Measurements from ENCODE around the gene SPIN1. TPM values are rescaled to one million over a fixed set of nuclear protein-coding genes. Genes with fewer than 3 reads are reported as not detected.

The SPIN1 gene
- total and polyA plus RNA-seq, 7 donors, result 2.5 to 17.2 (median 7.9) TPM

GRCh38 chr9:88438811-88439210 lies 50.6 kb downstream of the SPIN1 start:
- no peak for ATAC-seq
- Histone ChIP-seq H3K27ac (no peak overlapping the region), H3K4me1 (no peaks in the 10 kb centered on the region), H3K4me3 (no peak overlapping the region), H3K9me3 (no peaks in the 10 kb centered on the region), H3K27me3 (ENCODE audit: insufficient read depth in 3 of 3, low read length in 2 of 3) (no peaks in the 10 kb centered on the region), H3K36me3 (ENCODE audit: insufficient read depth in 1 of 2, low read depth in 1 of 2) (peaks cover 0 to 3% of the 10 kb centered on the region in 2 donors)
- no peak for DNase-seq
- TF ChIP-seq, protein P1, sequence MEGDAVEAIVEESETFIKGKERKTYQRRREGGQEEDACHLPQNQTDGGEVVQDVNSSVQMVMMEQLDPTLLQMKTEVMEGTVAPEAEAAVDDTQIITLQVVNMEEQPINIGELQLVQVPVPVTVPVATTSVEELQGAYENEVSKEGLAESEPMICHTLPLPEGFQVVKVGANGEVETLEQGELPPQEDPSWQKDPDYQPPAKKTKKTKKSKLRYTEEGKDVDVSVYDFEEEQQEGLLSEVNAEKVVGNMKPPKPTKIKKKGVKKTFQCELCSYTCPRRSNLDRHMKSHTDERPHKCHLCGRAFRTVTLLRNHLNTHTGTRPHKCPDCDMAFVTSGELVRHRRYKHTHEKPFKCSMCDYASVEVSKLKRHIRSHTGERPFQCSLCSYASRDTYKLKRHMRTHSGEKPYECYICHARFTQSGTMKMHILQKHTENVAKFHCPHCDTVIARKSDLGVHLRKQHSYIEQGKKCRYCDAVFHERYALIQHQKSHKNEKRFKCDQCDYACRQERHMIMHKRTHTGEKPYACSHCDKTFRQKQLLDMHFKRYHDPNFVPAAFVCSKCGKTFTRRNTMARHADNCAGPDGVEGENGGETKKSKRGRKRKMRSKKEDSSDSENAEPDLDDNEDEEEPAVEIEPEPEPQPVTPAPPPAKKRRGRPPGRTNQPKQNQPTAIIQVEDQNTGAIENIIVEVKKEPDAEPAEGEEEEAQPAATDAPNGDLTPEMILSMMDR (IDR thresholded peaks at IDR 0.05), result no peak
- intact Hi-C loops (cut with DNase I), result no loop called here
- 92 to 97% (median 97%) methylated on average over 3 of the region's 3 CpGs for WGBS, 3 donors

- WGBS, 3 donors, result 95 to 99% (median 98%) methylated on average over 15 of the region's 15 CpGs
- intact Hi-C loops (cut with DNase I), result no loop called here
- no peak for ATAC-seq
Measured at GRCh38 chr9:88441301-88442007, 53.2 kb downstream of the SPIN1 start.

DNA sequence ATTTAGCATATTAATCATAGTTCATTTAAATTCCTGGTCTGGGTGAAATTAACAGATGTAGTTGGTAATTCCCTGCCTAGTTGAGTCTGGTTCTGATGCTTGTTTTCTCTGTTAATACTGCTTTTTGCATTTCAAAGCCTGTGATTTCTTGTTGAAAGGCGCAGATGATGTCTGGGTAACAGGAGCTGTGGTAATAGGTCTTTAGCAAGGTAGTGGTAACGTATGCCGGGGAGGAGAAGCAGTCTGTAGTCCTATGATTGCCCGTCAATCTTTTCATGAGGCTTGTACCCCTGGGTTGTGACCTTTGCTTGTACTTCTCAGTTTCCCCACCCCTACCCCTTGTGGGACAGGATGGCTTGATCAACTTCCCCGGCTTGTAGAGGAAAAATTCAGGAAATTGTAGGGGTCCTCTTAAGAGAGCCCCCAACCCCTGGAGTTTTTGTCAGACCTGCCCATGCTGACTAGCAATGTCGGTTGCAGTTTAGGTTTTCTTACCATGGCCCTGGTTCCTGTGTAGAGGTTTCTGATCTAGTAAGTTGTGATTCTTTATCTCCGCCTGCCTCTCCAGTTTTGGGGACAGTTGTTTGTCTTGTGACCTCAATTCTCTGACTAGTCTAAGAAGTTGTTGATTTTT lies 55.4 kb downstream of the SPIN1 start:
- intact Hi-C loops (cut with DNase I), result no loop called here
- ATAC-seq, result no peak
- no peak overlapping the region for H3K27ac ChIP-seq
- DNase-seq, result no peak
- WGBS, 3 donors, result 90% methylated on average over 7 of the region's 7 CpGs
- H3K4me1 ChIP-seq, result no peaks in the 10 kb centered on the region
- no peak overlapping the region for H3K4me3 ChIP-seq
- TF ChIP-seq, protein P1 (IDR thresholded peaks at IDR 0.05), result no peak
- H3K27me3 ChIP-seq (ENCODE audit: insufficient read depth in 3 of 3, low read length in 2 of 3), result no peaks in the 10 kb centered on the region
- H3K9me3 ChIP-seq, result no peaks in the 10 kb centered on the region
- H3K36me3 ChIP-seq (ENCODE audit: insufficient read depth in 1 of 2, low read depth in 1 of 2), result no peaks in the 10 kb centered on the region

More at GRCh38 chr9:88441301-88442007, 53.2 kb downstream of the SPIN1 start:
- peaks cover 0 to under 1% of the 10 kb centered on the region in 2 donors for H3K36me3 ChIP-seq (ENCODE audit: insufficient read depth in 1 of 2, low read depth in 1 of 2)
- H3K9me3 ChIP-seq, result no peaks in the 10 kb centered on the region
- H3K27ac ChIP-seq, result no peak overlapping the region
- TF ChIP-seq, protein P1 (IDR thresholded peaks at IDR 0.05), result no peak
- H3K4me3 ChIP-seq, result no peak overlapping the region
- no peaks in the 10 kb centered on the region for H3K27me3 ChIP-seq (ENCODE audit: insufficient read depth in 3 of 3, low read length in 2 of 3)
- DNase-seq, result no peak
- no peaks in the 10 kb centered on the region for H3K4me1 ChIP-seq

DNA sequence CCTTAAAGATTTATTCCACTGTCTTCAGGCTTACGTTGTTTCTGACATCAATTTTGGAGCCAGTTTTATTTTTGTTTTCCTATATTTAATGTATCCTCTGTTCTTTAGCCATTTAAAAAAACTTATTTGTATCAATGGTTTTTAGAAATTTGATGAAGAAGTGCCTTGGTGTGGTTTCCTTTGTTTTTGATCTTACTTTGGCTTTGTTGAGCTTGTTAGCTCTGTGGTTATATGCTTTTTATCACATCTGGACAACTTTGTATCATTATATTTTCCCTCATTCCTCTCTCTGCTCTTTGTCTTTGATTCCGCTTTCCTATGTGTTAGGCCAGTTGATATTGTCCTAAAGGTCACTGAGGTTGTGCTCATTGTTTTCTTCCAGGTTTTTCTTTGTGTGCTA lies 58.5 kb downstream of the SPIN1 start:
- WGBS, 3 donors, result 93 to 96% (median 96%) methylated on average over 2 of the region's 2 CpGs
- intact Hi-C loops (cut with DNase I), result no loop called here

More for the DNA sequence above, 58.5 kb downstream of the SPIN1 start:
- H3K27ac ChIP-seq, result no peak overlapping the region
- H3K4me3 ChIP-seq, result no peak overlapping the region
- no peak for DNase-seq
- H3K4me1 ChIP-seq, result no peaks in the 10 kb centered on the region
- H3K27me3 ChIP-seq (ENCODE audit: insufficient read depth in 3 of 3, low read length in 2 of 3), result no peaks in the 10 kb centered on the region
- no peak for ATAC-seq
- H3K9me3 ChIP-seq, result no peaks in the 10 kb centered on the region
- TF ChIP-seq, protein P1 (IDR thresholded peaks at IDR 0.05), result no peak
- peaks cover 0 to 11% of the 10 kb centered on the region in 2 donors for H3K36me3 ChIP-seq (ENCODE audit: insufficient read depth in 1 of 2, low read depth in 1 of 2)

Data from psoas muscle (tissue), 8 donors.